Aorta (tissue), 5 donors: ENCODE measurements around the gene RAB20. TPM values are rescaled to one million over a fixed set of nuclear protein-coding genes. Genes with fewer than 3 reads are reported as not detected.
A peak's percentile ranks its signal among the peaks of the same experiment; 100 is the strongest.
"Not testable (repeated sequence)": the region's sequence is repeated elsewhere in the genome, so short reads cannot be mapped to it uniquely, and the experiment has no call there.

Experiments
- ATAC-seq: fragments of 200-7000 bp; cut with Tn5 transposase; one replicate; pipeline ENCODE4 v1.9.1; 2022; ENCODE audit warnings: moderate library complexity; ENCODE audit not compliant: low FRiP score
- DNase-seq, 2 donors: peaks; one replicate each; pipeline ENCODE4 v3.0.0-alpha.2; 2020
- H3K27ac ChIP-seq, 2 donors: one replicate each; pipeline ENCODE4 v1.5.1; 2013; ENCODE audit warnings: low read length in 2 of 2, mild to moderate bottlenecking in 2 of 2, moderate library complexity in 2 of 2, control low read depth in 1 of 2, inconsistent platforms in 1 of 2, low read depth in 1 of 2
- H3K27me3 ChIP-seq, 2 donors: one replicate each; pipeline ENCODE4 v1.6.1; 2013; ENCODE audit warnings: control low read depth in 1 of 2, low read length in 1 of 2, mild to moderate bottlenecking in 1 of 2, moderate library complexity in 1 of 2; ENCODE audit not compliant: insufficient read depth in 2 of 2, control insufficient read depth in 1 of 2
- H3K36me3 ChIP-seq, 2 donors: one replicate each; pipeline ENCODE4 v1.6.1; 2013; ENCODE audit warnings: control low read depth in 1 of 2, low read length in 1 of 2, mild to moderate bottlenecking in 1 of 2; ENCODE audit not compliant: insufficient read depth in 2 of 2, control insufficient read depth in 1 of 2
- H3K4me1 ChIP-seq, 2 donors: one replicate each; pipeline ENCODE4 v1.6.1; 2013; ENCODE audit warnings: low read length in 2 of 2, control low read depth in 1 of 2, mild to moderate bottlenecking in 1 of 2, moderate library complexity in 1 of 2; ENCODE audit not compliant: insufficient read depth in 2 of 2, control insufficient read depth in 1 of 2
- H3K4me3 ChIP-seq, 2 donors: one replicate each; pipeline ENCODE4 v1.5.1; 2013; ENCODE audit warnings: low read length in 2 of 2, control low read depth in 1 of 2, mild to moderate bottlenecking in 1 of 2
- H3K9me3 ChIP-seq: one replicate; pipeline ENCODE4 v1.6.1; 2013; ENCODE audit warnings: mild to moderate bottlenecking, low read length; ENCODE audit not compliant: control insufficient read depth
- WGBS, 2 donors: extraction: QIAGEN DNeasy Blood & Tissue Kit; methylation state at CpG; one replicate each; pipeline ENCODE4 v1.1.7; 2013; 5-methylcytosine and 5-hydroxymethylcytosine counted together
- intact Hi-C, 2 donors: fragments of 100-400 bp; cut with DNase I; formaldehyde crosslinking; loops; one replicate each; pipeline versions ENCODE4 v1.14.2 to v1.15.0; 2022
- polyA plus RNA-seq, 2 donors: library from polyadenylated mRNA; stranded (reverse); fragments of 200-250 nt; gene quantifications; one replicate each; pipeline ENCODE4 v1.2.3, GENCODE V29; 2013
- total RNA-seq, 2 donors: library from RNA; stranded (reverse); fragmentation: NEBNext Ultra II Directional; extraction: Animal tissue kit (Norgen Biotek cat#: 25700); gene quantifications; one replicate each; pipeline ENCODE4 v1.2.1, GENCODE V29; 2021
- donor health status: healthy with polysubstance abuse.
- donor health status: Bipolar disorder and iron deficiency.
- donor health status: DM: no; HTN: no; CAD: no.
- donor health status: DM: no; HTN: no; CAD: no.
- donor health status: DM: yes; HTN: yes; CAD: no.

Gene RAB20
- total and polyA plus RNA-seq, 4 donors, result 12.9 to 22.4 (median 17.5) TPM

- H3K27me3 ChIP-seq, intact Hi-C loops, H3K27ac ChIP-seq, H3K4me3 ChIP-seq, H3K36me3 ChIP-seq, H3K9me3 ChIP-seq, ATAC-seq, H3K4me1 ChIP-seq: not testable (repeated sequence)
- peak in 1 of 2 donors; percentile 58 for DNase-seq
- WGBS, 2 donors, result 66 to 68% methylated on average over 7 of the region's 7 CpGs
These were observed 8.4 kb upstream of the RAB20 start for GRCh38 chr13:110569962-110570361.

- Histone ChIP-seq H3K4me1 (no peaks in the 10 kb centered on the region), H3K9me3 (no peaks in the 10 kb centered on the region), H3K27ac (no peak overlapping the region), H3K36me3 (no peaks in the 10 kb centered on the region), H3K27me3 (no peaks in the 10 kb centered on the region), H3K4me3 (no peak overlapping the region)
- ATAC-seq (no peak), DNase-seq (peak in 1 of 2 donors; percentile 48)
- intact Hi-C loops, result no loop called here
- WGBS, 2 donors, result 93 to 96% methylated on average over 3 of the region's 3 CpGs
These were observed 7.1 kb upstream of the RAB20 start for GRCh38 chr13:110568612-110569011.

DNA sequence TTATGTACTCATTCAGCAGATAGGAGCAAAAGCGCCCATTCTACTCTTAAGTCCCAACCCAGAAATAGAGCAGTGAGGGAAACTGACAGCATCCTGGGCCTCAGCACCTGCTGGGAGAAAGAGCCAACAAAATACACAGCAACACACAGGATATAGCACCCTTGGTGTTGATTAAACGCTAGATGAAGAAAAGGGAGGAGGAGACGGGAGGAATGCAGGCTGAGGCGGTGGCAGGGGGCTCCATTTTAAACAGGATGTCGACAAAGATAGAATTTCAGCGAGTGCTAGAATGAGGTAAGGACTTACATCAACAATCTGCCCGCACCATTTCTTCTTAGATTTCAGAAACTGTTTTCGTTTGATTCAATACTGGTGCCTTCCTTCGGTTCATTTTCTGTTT, 4.6 kb upstream of the RAB20 start:
- intact Hi-C loops, result no loop called here
- H3K4me3 ChIP-seq, result no peak overlapping the region
- DNase-seq (no peak), ATAC-seq (no peak)
- H3K36me3 ChIP-seq, result no peaks in the 10 kb centered on the region
- WGBS, 2 donors, result 87 to 93% methylated on average over 9 of the region's 9 CpGs
- no peaks in the 10 kb centered on the region for H3K9me3 ChIP-seq
- H3K4me1 ChIP-seq, result no peaks in the 10 kb centered on the region
- no peaks in the 10 kb centered on the region for H3K27me3 ChIP-seq
- no peak overlapping the region for H3K27ac ChIP-seq

- no peak for DNase-seq
- no peak for ATAC-seq
- H3K9me3 ChIP-seq, result no peaks in the 10 kb centered on the region
- no peaks in the 10 kb centered on the region for H3K4me1 ChIP-seq
- H3K27ac ChIP-seq, result no peak overlapping the region
- no peaks in the 10 kb centered on the region for H3K27me3 ChIP-seq
- no peak overlapping the region for H3K4me3 ChIP-seq
- no peaks in the 10 kb centered on the region for H3K36me3 ChIP-seq
- 13 to 21% methylated on average over 2 of the region's 2 CpGs for WGBS, 2 donors
- intact Hi-C loops, result no loop called here
These were observed 3.8 kb upstream of the RAB20 start for GRCh38 chr13:110565296-110565695.

GRCh38 chr13:110564472-110564985, 3.0 kb upstream of the RAB20 start:
- ATAC-seq, result no peak
- no peak overlapping the region for H3K4me3 ChIP-seq
- no peaks in the 10 kb centered on the region for H3K36me3 ChIP-seq
- intact Hi-C loops, result loop anchor here (5.0 kb wide), 3 partner anchors 42 to 57 kb away; no protein-coding TSS in a partner anchor
- H3K4me1 ChIP-seq, result no peaks in the 10 kb centered on the region
- 97 to 98% methylated on average over 3 of the region's 3 CpGs for WGBS, 2 donors
- DNase-seq, result peak in 1 of 2 donors; percentile 5
- no peaks in the 10 kb centered on the region for H3K9me3 ChIP-seq
- no peaks in the 10 kb centered on the region for H3K27me3 ChIP-seq
- no peak overlapping the region for H3K27ac ChIP-seq

DNA sequence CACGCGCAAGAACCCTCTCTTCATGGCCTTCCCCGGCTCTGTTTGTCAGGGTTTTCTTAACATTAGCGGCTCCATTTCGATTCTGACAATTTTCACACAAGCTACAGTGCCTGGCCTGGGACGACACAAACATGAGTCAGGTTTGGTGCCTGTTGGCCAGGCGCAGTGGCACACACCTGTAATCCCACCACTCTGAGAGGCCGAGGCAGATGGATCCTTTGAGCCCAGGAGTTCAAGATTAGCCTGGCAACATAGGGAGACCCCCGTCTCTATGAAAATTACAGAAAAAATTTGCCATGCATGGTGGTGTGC, 1.9 kb upstream of the RAB20 start:
- intact Hi-C loops, result loop anchor here (5.0 kb wide), 3 partner anchors 41 to 56 kb away; no protein-coding TSS in a partner anchor
- DNase-seq (peak in 1 of 2 donors; percentile 32), ATAC-seq (no peak)
- H3K36me3 ChIP-seq, result no peaks in the 10 kb centered on the region
- no peaks in the 10 kb centered on the region for H3K9me3 ChIP-seq
- H3K27ac ChIP-seq, result no peak overlapping the region
- H3K4me3 ChIP-seq, result no peak overlapping the region
- no peaks in the 10 kb centered on the region for H3K27me3 ChIP-seq
- WGBS, 2 donors, result 97% methylated on average over 9 of the region's 9 CpGs
- H3K4me1 ChIP-seq, result no peaks in the 10 kb centered on the region

DNA sequence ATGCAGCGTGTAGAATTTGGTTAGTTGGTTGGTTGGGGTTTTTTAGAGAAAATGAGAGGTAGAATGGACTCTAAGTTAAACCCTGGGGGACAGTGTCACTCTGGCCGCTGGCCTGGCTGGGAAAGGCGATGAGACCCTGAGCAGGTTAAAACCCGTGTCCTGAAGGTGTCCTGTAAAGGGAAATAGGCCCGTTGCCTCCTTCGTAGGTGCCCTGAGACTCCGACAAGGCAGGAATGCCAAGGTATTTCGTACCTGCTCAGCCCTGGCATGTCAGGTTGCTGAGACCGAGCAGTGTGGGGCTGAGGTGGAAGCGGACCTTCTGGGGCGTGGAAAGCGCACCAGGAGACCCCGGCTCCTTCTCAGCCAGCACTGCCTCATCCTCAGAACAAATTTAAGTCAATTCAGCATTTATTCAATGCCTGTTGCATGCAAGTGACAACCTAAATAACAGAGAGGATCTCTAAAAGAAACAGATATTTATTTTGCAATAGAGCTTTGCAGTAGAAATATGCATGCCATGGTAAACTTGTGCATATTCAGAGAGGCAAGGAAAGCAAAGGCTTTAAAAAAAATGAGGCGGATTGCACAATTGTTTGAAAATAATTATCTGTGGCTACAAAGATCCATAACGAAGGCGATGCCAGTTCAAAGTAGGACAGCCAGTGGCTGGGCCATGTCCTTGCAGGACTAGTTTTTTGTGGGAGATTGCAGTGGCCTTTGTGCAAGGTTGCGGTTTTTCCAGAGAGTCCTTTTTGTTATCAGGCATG, 1.4 kb upstream of the RAB20 start:
- H3K27ac ChIP-seq, result no peak overlapping the region
- no peak for ATAC-seq
- intact Hi-C loops, result loop anchor here (5.0 kb wide), 3 partner anchors 41 to 56 kb away; no protein-coding TSS in a partner anchor

GRCh38 chr13:110562036-110562597, 595 bp upstream of the RAB20 start:
- intact Hi-C loops, result loop anchor here (5.0 kb wide), 3 partner anchors 40 to 55 kb away; no protein-coding TSS in a partner anchor
- DNase-seq, result peak in 1 of 2 donors; percentile 73
- no peaks in the 10 kb centered on the region for H3K27me3 ChIP-seq
- WGBS, 2 donors, result 3% methylated on average over 24 of the region's 24 CpGs
- H3K36me3 ChIP-seq, result no peaks in the 10 kb centered on the region
- H3K4me1 ChIP-seq, result no peaks in the 10 kb centered on the region
- peak; percentile 26 for ATAC-seq
- peak overlapping the region in 1 of 2 donors; percentile 61 for H3K27ac ChIP-seq
- H3K9me3 ChIP-seq, result no peaks in the 10 kb centered on the region
- peak overlapping the region; percentile 44 to 58 for H3K4me3 ChIP-seq

More for the DNA sequence above, 1.4 kb upstream of the RAB20 start:
- H3K36me3 ChIP-seq, result no peaks in the 10 kb centered on the region
- H3K4me3 ChIP-seq, result no peak overlapping the region
- no peaks in the 10 kb centered on the region for H3K9me3 ChIP-seq
- DNase-seq, result peak in 1 of 2 donors; percentile 55
- 89 to 92% methylated on average over 17 of the region's 17 CpGs for WGBS, 2 donors
- no peaks in the 10 kb centered on the region for H3K4me1 ChIP-seq
- no peaks in the 10 kb centered on the region for H3K27me3 ChIP-seq
